OCI-LY7 (cell line): ENCODE data around the gene PPP1R10. TPM values are rescaled to one million over a fixed set of nuclear protein-coding genes. Genes with fewer than 3 reads are reported as not detected.
A peak's percentile ranks its signal among the peaks of the same experiment; 100 is the strongest.

Experiments used
- BruUV-seq: library from RNA; stranded (reverse); fragments of 400-500 nt; replicated peaks from 2 replicates; lab custom pipeline; 2021; lab: Mats Ljungman, UMichigan
- CTCF ChIA-PET: fragments of 300-600 bp; sonication (Branson Sonifier 250); formaldehyde crosslinking; loops from one replicate; lab custom pipeline; 2022; ENCODE audit warnings: antibody characterized with exemption; ENCODE audit not compliant: unreplicated experiment; lab: Charles Lee
- POLR2A ChIA-PET: fragments of 300-600 bp; sonication (Branson Sonifier 250); formaldehyde crosslinking; loops from one replicate; lab custom pipeline; 2022; ENCODE audit warnings: antibody characterized with exemption; lab: Charles Lee
- DNase-seq: peaks from one replicate; pipeline ENCODE4 v3.0.0-alpha.2; 2015; ENCODE audit warnings: low spot score
- H2AFZ ChIP-seq: fragments of 200-600 bp; sonication (generic), shearing (Covaris generic); 2 replicates; pipeline ENCODE4 v1.6.1; 2014; ENCODE audit warnings: mild to moderate bottlenecking, antibody characterized with exemption, low read length, moderate library complexity
- H3K27ac ChIP-seq: fragments of 200-600 bp; sonication (generic); 2 replicates; pipeline ENCODE4 v1.5.1; 2014; ENCODE audit warnings: mixed run types, low read depth, mild to moderate bottlenecking, moderate library complexity, low read length, inconsistent platforms; ENCODE audit not compliant: poor library complexity, severe bottlenecking
- H3K36me3 ChIP-seq: fragments of 200-600 bp; sonication (generic); 2 replicates; pipeline ENCODE4 v1.6.1; 2014; ENCODE audit warnings: mild to moderate bottlenecking, antibody characterized with exemption, low read length, moderate library complexity, mixed read lengths; ENCODE audit not compliant: insufficient read depth
- H3K4me1 ChIP-seq: fragments of 200-600 bp; sonication (generic); 2 replicates; pipeline ENCODE4 v1.5.1; 2014; ENCODE audit warnings: mild to moderate bottlenecking, low read length; ENCODE audit not compliant: insufficient read depth, poor library complexity, severe bottlenecking
- H3K4me2 ChIP-seq: fragments of 200-600 bp; sonication (generic); 2 replicates; pipeline ENCODE4 v1.6.1; 2014; ENCODE audit warnings: mild to moderate bottlenecking, low read length
- H3K4me3 ChIP-seq: fragments of 200-600 bp; sonication (generic); 2 replicates; pipeline ENCODE4 v1.5.1; 2014; ENCODE audit warnings: mild to moderate bottlenecking, low read depth, low read length; ENCODE audit not compliant: poor library complexity, severe bottlenecking
- H3K79me2 ChIP-seq: fragments of 200-600 bp; sonication (generic); 2 replicates; pipeline ENCODE4 v1.6.1; 2016; ENCODE audit warnings: low read depth, mild to moderate bottlenecking, low read length, moderate library complexity, mixed read lengths; ENCODE audit not compliant: insufficient read depth
- H3K9me2 ChIP-seq: fragments of 200-600 bp; sonication (generic); 2 replicates; pipeline ENCODE4 v1.6.1; 2016; ENCODE audit warnings: mild to moderate bottlenecking, low read length, mixed read lengths; ENCODE audit not compliant: insufficient read depth
- H3K9me3 ChIP-seq: fragments of 200-600 bp; sonication (generic); 2 replicates; pipeline ENCODE4 v1.6.1; 2014; ENCODE audit warnings: mild to moderate bottlenecking, mixed run types, low read length, mixed read lengths
- H4K20me1 ChIP-seq: fragments of 200-600 bp; sonication (generic); 2 replicates; pipeline ENCODE4 v1.6.1; 2014; ENCODE audit warnings: mild to moderate bottlenecking, antibody characterized with exemption, low read length, moderate library complexity, mixed read lengths; ENCODE audit not compliant: insufficient read depth
- EZH2phosphoT487 ChIP-seq: fragments of 200-600 bp; sonication (generic); IDR thresholded peaks from 2 replicates; pipeline ENCODE4 v1.6.1; 2018; ENCODE audit warnings: low read depth, borderline replicate concordance, mild to moderate bottlenecking, mixed run types, antibody characterized with exemption, low read length, moderate library complexity, mixed read lengths
- intact Hi-C: fragments of 100-400 bp; cut with micrococcal nuclease; formaldehyde crosslinking; loops from one replicate; pipeline ENCODE4 v1.10.0; 2022; ENCODE audit not compliant: unreplicated experiment
- total RNA-seq, 2 experiments: library from RNA; depleted of rRNA in 1 of 2; stranded (reverse); fragments of >200 nt in 1 of 2; shearing (Covaris generic) in 1 of 2; gene quantifications; 2 replicates each; pipeline ENCODE4 v1.2.3, GENCODE V29; 2014 to 2022
- TF ChIP-seq, protein P1 (sequence below): fragments of 200-600 bp; sonication (generic); conservative IDR thresholded peaks from 2 replicates; pipeline ENCODE4 v1.5.1; 2014; ENCODE audit warnings: mild to moderate bottlenecking, antibody characterized with exemption, low read length, moderate library complexity, mixed read lengths

Gene PPP1R10
- total RNA-seq, 2 experiments from 2014 or later: 126 to 155 TPM

DNA sequence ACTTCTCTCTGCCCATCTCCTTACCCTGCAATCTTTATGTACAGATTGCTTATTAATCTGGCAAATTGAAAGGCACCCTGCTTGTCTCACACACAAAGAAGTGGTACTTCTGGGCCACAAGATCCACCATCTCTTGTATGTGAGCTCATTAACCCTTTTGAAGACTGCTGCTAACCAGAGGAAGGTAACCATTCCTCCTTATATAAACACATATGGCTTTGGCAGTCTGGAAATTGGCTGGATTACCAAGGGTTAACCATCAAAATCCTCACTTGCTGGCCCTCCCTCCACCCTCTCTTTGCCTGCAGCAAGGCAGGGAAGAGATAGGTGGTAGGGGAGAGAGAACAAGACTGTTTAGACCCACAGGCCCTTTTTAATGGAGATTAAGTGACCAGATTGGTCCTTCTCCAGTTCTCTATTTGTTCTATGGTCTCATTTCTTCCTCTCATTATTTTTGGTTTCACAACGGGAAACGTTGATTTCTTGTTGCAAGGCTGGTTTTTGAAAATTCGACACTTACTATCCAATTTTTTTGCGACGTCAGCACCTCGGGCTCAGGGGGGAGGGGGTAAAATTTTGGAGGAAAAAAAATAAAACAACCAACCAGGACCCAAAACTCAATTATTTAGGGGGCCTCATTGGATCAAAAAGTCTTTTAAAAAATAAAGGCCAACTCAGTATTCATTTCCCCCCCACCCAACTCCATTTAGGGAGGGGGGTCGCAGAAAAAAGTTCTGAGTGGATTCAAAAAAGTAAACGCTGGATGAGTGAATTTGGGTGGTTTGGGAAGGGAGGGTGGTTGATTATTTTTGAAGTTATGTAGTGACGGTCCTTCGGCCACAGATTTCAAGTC is 859 bp downstream of the PPP1R10 start:
- Histone ChIP-seq H3K4me1 (peaks cover 37% of the 10 kb centered on the region), H3K9me3 (no peaks in the 10 kb centered on the region), H4K20me1 (peaks cover 25% of the 10 kb centered on the region; the same call in 1 of the 2 replicates), H3K27ac (peak overlapping the region; percentile 91), H3K9me2 (no peaks in the 10 kb centered on the region), H2AFZ (no peak overlapping the region), H3K4me3 (peak overlapping the region; percentile 88), H3K36me3 (peaks cover 72% of the 10 kb centered on the region), H3K4me2 (peak overlapping the region; percentile 99), H3K79me2 (peaks cover 75% of the 10 kb centered on the region)
- no TSS peak for BruUV-seq
- intact Hi-C loops: loop anchor here (2.0 to 5.0 kb wide), 5 partner anchors 45 to 586 kb away; partner anchors contain the start of genes ABCF1, FLOT1, GNL1 and IER3
- ChIA-PET CTCF (no interaction called here), POLR2A (interaction anchor here (0.5 to 2.0 kb wide), 5 partner anchors 50 to 105 kb away, joined by 3 to 8 read pairs (median 3); partner anchors contain the start of gene TUBB)
- TF ChIP-seq, protein P1, sequence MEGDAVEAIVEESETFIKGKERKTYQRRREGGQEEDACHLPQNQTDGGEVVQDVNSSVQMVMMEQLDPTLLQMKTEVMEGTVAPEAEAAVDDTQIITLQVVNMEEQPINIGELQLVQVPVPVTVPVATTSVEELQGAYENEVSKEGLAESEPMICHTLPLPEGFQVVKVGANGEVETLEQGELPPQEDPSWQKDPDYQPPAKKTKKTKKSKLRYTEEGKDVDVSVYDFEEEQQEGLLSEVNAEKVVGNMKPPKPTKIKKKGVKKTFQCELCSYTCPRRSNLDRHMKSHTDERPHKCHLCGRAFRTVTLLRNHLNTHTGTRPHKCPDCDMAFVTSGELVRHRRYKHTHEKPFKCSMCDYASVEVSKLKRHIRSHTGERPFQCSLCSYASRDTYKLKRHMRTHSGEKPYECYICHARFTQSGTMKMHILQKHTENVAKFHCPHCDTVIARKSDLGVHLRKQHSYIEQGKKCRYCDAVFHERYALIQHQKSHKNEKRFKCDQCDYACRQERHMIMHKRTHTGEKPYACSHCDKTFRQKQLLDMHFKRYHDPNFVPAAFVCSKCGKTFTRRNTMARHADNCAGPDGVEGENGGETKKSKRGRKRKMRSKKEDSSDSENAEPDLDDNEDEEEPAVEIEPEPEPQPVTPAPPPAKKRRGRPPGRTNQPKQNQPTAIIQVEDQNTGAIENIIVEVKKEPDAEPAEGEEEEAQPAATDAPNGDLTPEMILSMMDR: no peak
- no peak for TF ChIP-seq EZH2phosphoT487
- DNase-seq: peak; percentile 66

DNA sequence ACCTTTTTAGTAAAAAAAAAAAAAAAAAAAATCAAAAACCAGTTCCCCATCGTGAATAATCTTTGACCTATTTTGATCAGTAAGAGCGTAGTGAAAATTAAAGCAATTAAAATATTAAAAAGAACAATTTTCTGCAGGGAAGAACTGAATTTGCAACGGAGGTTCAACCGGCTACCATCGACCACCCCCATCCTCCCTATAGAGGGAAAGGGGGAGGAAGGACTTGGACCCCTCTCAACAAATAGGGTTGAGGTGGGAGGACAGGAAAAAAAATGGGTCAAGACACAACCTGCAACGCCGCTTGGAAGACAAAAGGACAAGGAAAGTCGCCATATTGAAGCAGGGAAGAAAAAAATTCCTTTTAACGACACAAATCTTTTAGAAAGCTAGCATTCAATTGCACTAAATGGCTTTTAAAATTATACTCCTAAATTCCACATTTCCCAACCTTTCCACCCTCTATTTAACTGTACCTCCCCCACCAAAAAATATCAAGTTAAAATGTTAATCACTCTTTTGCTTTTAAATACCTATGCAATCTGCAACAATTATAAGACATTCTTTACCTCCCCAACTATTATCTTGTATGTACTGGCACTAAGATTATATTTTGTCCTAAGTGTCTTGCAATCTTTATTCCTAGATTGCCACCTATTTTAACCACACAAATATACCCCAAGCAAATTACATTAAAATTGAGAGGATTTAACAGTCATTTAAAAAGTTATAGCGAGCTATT is 1.7 kb downstream of the PPP1R10 start:
- H3K4me3 ChIP-seq: peak overlapping the region; percentile 88
- no peaks in the 10 kb centered on the region for H3K9me3 ChIP-seq
- peaks cover 69% of the 10 kb centered on the region for H3K36me3 ChIP-seq
- BruUV-seq: TSS peak; percentile 38
- peaks cover 37% of the 10 kb centered on the region for H3K4me1 ChIP-seq
- H3K9me2 ChIP-seq: no peaks in the 10 kb centered on the region
- TF ChIP-seq EZH2phosphoT487: no peak
- TF ChIP-seq, protein P1: no peak
- peak overlapping the region; percentile 99 for H3K4me2 ChIP-seq
- H3K27ac ChIP-seq: peak overlapping the region; percentile 91
- peaks cover 75% of the 10 kb centered on the region for H3K79me2 ChIP-seq
- H2AFZ ChIP-seq: no peak overlapping the region
- intact Hi-C loops: loop anchor here (2.0 to 5.0 kb wide), 4 partner anchors 59 to 587 kb away; partner anchors contain the start of genes FLOT1, GNL1, IER3 and PPP1R18
- peak; percentile 80 for DNase-seq
- CTCF ChIA-PET: no interaction called here
- POLR2A ChIA-PET: interaction anchor here (0.6 to 3.6 kb wide), 13 partner anchors 16 to 881 kb away, joined by 3 to 38 read pairs (median 5); partner anchors contain the start of genes MDC1 and TUBB
- H4K20me1 ChIP-seq: peaks cover 25% of the 10 kb centered on the region; the same call in 1 of the 2 replicates
